UCSD-AML1 (cell line): ENCODE results near the gene ABCC5.
"Not testable (repeated sequence)": the region's sequence is repeated elsewhere in the genome, so short reads cannot be mapped to it uniquely, and the experiment has no call there.

Experiments used
- DNase-seq: peaks from one replicate; lab custom pipeline; 2025; ENCODE audit not compliant: unreplicated experiment; lab: John Stamatoyannopoulos, UW

Gene ABCC5

DNA sequence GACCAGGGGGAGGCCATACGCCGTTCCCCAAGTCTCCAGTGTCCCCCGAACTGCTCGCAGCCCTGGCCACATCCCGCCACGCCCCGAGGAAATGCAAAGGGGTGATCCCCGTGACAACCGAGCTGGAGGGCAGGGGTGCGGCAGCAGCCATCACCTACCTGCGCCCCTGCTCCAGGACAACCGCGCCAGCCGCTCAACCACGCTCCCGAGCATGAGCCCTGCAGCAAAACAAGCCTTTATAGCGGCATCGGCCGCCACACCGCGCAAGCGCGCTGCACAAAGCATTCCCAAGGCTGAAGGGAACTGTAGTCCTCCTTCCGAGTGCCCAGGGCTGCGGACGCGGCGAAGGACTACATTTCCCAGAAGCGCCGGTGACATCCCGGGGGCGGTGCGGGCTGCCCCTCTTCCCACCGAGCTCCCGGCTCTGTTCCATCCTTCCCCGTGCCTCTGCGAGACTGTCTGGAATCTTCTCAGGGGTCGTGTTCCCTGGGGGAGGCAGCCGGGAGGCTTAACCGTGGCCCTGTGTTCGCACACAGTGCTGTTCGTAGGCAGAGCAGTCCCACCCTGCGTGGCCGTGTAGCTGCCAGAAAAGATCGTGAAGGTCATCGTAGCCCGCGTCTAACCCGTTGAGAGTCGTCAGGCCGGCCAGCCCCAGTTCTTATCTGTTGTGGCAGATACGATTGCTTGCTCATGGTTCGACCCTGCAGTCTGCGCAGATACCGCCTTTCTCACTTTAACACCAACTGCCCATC lies at the start of gene ABCC5:
TSS of gene ABCC5 (minus strand) at position 213 of the 752 bp plus-strand sequence. CDS start 3,492 bp downstream, outside the sequence.
- peak; percentile 90 for DNase-seq

DNA sequence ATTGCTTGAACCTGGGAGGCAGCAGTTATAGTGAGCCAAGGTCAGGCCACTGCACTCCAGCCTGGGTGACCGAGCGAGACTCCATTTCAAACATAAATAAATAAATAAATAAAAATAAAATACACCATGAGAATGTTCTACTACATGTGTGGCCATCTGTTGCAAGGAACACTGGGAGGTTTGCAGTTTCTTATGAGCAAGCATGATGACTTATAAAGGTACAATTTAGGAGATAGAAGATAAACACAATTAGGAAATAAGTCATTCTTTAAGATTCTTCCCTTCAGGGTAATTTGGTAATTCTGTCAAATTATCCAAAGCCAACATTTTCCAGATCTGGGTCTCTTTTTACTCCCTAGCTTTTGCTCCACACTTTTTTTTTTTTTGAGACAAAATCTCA lies 48.5 kb upstream of the ABCC5 start:
- DNase-seq: no peak

DNA sequence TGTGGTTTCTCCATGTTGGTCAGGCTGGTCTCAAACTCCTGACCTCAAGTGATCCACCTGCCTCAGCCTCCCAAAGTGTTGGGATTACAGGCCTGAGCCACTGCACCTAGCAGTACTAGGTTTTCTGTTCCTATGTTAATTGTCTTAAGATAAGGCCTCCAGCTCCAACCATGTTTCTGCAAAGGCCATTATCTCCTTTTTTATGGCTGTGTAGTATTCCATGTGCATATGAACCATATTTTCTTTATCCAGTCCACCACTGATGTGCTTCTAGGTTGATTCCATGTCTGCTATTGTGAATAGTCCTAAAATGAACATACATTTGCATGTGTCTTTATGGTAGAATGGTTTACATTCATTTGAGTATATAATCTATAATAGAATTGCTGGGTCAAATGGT lies 45.0 kb upstream of the ABCC5 start:
- DNase-seq: no peak

DNA sequence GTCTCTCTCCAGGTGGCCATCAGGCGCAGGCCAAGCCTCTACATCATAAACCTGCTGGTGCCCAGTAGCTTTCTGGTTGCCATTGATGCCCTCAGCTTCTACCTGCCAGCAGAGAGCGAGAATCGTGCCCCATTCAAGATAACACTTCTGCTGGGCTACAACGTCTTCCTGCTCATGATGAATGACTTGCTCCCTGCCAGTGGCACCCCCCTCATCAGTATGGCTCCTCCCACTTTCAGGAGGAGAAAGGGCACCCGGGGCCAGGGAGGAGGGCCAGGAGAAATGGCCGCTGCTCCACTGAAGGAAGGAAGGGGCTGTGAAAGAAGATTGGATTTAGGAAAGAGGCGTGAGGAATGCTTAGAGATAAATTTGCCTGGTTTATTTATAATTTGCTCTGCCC lies 41.7 kb upstream of the ABCC5 start:
- DNase-seq: no peak

DNA sequence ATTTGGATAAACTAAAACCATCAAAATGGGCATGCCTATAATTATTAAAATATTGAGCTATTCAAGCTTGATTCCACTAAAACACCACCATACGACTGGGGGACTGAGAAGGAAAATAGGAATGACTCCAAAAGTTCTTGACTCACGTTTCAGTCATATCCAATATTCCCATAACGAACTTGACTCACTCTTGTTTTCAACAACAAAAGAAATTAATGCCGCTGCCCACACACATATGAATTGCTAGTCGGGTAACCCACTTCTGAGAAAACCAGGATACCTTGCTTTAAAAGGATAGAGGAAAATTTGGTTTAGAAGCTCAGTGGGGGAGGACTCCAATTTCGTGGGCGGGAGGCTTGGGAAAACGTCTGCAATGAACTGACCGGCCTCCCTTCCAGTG lies 40.3 kb upstream of the ABCC5 start:
- DNase-seq: no peak

DNA sequence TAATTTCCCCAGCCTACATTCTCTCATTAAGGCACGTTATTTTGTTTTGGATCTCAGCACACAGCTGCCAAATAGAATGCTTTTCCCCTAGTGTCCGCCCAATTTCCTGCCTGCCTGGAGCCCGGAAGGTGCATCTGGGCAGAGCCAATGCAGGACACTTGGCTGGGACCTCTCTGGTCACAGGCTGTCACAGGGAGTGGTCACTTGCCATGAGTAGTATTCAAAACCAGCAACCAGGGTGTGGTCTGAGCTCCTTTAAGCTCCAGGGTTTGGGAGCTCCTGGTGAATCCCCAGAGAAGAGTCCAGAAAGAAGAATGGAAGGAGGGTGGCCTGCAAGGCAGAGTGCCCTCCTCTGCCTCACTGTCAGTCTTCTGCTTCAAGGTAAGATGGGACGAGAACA lies 35.1 kb upstream of the ABCC5 start, which contains the start of gene HTR3C:
TSS of gene HTR3C (plus strand) at position 281 of the 400 bp plus-strand sequence. CDS start at position 315, 34 bp downstream.
- no peak for DNase-seq

DNA sequence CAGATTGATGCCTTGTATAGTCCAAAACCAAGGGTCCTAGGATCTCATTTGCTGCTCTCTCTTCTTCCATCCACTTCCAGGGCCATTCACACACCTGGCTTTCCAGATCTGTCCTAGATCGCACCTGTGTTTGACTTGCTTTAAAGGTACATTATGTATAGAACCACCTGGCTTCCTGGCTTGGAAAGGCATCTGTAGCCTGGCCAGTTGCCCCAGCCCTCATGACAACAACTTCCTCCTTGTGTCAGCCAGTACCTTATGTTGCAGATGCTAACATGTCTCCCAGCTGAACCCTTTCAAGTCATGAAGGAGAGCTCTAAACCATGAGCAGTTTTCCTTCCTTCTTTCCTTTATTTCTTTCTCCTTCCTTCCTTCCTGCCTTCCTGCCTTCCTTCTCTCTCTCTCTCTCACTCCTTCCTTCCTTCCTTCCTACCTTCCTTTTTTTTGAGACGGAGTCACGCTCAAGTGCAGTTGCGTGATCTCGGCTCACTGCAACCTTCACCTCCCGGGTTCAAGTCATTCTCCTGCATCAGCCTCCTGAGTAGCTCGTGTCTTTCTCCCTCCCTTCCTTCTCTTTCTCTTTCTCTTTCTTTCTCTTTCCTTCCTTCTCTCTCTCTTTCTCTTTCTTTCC lies 32.6 kb upstream of the ABCC5 start:
- DNase-seq: no peak

DNA sequence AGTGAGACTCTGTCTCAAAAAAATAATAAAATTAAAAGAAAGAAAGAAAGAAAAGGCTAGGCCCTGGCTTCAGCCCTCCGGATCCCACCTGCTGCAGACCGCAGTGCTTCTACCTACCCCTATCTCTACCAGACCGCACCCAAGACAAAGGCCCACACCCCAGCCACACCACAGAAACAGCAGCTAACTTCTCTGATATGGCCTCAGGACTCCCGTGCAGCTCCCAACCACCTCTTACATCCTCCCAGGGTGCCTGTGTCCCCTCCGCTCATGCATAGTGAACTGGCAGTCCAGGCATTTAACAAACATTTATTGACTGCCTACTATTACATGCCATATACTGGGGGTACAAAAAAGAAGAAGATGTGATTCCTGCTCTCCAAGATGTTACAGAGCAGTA lies 28.3 kb upstream of the ABCC5 start:
- DNase-seq: no peak

DNA sequence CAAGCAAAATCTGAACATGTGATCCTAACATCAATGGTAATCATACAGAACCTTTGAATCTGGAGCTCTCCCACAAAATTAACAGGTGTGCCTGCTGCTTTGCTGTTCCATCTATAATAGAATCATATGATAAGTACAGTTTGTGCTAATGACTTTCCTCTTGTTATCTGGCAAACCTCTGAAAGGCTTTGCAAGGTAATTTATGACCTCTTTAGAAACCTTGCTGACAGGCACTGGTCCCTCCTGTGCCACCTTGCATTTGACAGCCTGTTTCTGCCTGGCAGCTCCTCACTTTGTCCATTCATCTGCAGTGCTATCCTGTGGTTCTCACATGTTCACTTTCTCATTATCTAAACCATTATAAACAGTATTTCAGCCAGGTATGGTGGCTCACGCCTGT lies 24.9 kb upstream of the ABCC5 start:
- no peak for DNase-seq

DNA sequence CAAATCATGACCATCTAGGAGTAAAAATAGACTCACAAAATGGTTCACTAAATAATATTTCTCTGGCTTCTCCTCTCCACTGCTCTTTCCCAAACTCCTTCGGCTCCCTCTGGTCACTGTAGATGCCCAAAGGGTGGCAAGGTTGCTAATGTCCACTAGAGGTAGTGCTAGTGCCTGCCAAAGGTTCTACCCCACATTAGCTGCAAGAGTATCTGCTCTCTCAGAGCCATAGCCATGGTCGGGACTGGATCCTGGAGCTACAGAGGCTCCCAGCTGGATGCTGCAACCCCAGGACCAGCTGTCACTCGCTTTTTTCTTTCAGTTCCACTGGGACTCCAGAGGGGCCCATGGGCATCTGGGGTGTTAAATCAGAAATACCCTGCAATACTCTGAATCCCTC lies 22.3 kb upstream of the ABCC5 start:
- DNase-seq: no peak

DNA sequence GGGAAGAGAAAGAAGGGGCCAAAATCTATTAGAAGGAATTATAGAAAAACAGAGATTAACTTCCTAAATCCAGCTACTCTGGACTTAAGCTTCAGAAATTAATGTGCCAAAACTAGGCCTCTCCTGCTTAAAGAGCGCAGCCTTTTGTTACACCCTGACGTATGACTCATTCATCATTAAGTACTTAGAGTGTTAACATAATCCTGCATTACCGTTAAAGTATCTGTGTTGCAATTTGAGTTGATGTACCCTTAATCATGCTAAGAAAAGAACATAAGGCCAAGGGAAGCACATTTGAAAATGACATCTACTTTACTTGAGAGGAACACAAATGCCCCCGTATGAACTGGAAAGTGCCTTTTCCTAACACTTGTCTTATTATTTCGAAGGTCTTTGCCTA lies 21.7 kb upstream of the ABCC5 start:
- no peak for DNase-seq

DNA sequence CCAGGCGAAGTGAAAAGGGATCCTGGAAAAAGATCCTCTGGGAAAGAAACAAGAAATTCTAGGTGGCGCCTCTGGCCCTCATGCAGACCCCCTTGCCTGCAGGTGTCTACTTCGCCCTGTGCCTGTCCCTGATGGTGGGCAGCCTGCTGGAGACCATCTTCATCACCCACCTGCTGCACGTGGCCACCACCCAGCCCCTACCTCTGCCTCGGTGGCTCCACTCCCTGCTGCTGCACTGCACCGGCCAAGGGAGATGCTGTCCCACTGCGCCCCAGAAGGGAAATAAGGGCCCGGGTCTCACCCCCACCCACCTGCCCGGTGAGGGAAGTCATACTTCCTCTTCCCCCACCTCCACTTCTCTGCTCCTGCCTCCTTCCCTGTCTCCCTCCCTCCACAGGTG lies 20.6 kb upstream of the ABCC5 start:
- DNase-seq: not testable (repeated sequence)

DNA sequence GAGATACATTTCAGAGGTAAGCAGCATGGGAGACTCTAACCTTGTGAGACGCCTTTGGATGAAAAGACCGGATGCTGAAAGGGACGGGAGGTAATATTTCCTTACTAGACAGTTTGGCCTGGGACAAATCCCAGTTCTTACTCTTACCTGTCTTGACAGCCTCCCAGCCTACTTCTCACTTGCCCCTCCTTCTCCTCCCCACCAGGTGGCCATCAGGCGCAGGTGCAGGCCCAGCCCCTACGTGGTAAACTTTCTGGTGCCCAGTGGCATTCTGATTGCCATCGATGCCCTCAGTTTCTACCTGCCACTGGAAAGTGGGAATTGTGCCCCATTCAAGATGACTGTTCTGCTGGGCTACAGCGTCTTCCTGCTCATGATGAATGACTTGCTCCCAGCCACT lies 20.1 kb upstream of the ABCC5 start:
- DNase-seq: no peak

DNA sequence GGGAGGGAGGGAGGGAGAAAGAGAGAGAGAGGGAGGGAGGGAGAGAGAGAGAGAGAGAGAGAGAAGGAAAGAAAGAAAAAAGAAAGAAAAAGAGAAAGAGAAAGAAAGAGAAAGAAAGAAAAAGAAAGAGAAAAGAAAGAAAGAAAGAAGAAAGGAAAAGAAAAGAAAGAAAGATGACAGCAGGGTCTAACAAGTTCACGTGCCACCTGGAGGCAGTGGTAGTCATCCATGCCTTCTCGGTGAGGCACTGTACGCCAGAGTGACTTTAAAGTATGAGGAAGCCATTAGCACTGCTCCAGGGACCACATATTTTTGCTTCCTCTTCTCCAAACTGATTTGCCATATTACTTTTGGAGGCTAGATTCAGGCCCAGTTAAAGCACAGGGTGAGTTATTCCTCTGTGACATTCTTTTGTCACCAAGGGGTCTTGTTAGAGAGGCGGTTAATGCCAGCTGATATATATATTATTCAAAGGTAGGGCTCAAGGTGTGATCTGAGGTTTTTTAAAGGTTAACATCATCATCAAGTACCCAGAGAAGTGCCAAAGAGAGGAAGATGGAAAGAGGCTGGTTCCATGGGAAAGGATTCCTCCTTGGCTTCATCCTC lies 13.6 kb upstream of the ABCC5 start, which contains the start of gene HTR3D:
TSS of gene HTR3D (plus strand) at position 556 of the 606 bp plus-strand sequence. CDS start at position 556, 0 bp downstream.
- no peak for DNase-seq

DNA sequence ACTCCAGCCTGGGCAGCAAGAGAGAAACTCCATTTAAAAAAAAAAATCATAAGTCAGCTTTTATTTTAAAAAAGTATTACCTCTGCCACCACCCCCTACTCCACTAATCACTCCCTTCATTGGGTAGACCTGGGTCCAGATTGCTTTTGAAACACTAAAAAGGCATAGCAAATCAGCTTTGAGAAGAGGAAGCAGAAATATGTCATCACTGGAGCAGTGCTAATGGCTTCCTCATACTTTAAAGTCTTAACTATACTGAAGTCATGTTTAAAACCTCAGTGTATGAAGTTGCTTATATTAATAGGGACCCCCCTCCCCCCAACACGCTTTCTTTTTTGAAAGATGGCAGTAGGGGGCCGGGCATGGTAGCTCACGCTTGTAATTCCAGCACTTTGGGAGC lies 12.9 kb upstream of the ABCC5 start:
- DNase-seq: no peak

DNA sequence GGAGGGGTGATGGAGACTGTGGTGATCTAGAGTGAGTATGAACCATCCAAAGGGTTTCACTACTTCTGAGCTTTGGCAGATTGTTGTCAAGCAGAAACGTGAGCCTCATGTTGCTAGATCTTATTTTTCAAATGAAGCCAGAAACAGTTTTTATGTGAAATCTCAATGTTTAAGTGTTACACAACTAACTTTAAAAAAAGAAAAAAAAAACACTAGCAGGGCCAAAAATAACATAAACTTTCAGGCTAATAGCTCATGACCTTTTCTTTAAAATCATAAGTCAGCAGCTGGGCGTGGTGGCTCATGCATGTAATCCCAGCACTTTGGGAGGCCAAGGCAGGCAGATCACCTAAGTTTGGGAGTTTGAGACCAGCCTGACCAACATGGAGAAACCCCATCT lies 11.8 kb upstream of the ABCC5 start:
- no peak for DNase-seq

DNA sequence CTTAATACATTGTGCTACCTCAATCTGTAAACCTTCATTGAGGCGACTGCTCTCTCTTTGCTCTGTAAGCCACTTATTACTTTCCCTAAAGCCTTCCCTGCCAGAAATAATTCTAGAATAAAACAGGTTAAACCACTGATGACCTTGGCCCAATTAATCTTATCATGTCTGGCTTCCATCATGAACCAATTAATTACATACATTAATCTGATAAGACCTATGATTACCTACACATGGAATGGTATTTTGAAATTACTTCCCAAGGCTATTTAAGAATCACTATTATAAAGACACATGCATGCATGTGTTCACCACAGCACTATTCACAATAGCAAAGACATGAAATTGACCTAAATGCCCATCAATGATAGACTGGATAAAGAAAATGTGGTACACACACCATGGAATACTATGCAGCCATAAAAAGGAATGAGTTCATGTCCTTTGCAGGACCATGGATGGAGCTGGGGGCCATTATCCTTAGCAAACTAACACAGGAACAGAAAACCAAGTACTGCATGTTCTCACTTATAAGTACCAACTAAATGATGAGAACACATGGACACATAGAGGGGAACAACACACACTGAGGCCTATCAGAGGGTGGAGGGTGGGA lies 10.7 kb upstream of the ABCC5 start:
- DNase-seq: not testable (repeated sequence)

DNA sequence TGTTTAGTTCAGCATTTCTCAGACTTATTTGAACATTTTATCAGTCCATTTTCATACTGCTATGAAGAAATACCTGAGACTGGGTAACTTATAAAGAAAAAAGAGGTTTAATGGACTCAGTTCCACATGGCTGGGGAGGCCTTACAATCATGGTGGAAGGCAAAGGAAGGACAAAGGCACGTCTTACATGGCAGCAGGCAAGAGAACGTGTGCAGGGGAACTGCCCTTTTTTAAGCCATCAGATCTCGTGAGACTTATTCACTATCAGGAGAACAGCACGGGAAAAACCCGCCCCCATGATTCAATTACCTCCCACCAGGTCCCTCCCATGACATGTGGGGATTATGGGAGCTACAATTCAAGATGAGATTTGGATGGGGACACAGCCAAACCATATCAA lies 7.6 kb upstream of the ABCC5 start:
- not testable (repeated sequence) for DNase-seq

DNA sequence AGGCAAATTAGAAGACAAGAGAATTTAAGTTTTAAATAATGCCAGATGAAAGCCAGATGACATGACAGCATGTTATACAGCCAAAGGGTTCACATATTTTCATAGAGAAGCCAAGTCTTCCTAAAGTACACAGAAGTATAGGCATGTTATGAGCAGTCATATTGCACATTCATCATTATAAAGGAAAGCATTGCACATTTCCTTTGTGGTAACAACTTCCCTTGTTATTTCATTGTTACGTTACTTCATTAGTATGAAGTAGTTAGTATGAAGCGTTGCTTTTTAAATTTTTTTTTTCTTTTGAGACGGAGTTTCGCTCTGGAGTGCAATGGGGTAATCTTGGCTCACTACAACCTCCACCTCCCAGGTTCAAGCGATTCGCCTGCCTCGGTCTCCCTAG lies 4.6 kb upstream of the ABCC5 start:
- DNase-seq: no peak

DNA sequence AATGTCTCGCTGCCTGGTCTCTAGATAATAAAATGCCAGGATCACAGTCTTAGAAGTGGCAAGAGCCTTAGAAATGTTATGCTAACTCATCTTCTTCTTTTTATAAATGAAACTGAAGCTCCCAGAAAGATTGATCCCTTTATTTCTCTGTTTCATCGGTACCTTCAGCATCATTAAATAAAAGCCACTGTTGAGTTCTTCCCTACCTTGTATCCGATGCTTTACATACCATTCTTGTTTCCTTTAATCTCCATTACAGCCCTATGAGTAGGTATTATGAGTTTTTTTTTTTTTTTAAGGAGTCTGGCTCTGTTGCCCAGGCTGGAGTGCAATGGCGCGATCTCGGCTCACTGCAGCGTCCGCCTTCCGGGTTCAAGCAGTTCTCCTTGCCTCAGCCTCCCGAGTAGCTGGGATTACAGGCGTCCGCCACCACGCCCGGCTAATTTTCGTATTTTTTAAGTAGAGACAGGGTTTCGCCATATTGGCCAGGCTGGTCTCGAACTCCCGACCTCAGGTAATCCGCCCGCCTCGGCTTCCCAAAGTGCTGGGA lies 815 bp upstream of the ABCC5 start:
- DNase-seq: no peak
